HTR-8/SVneo (cell line): Measurements from ENCODE around the gene GALNTL6.

ENCODE experiments used
- DNase-seq: peaks from one replicate; pipeline ENCODE4 v3.0.0; 2011; ENCODE audit warnings: low spot score, mixed read lengths; ENCODE audit not compliant: insufficient read length
- FAIRE-seq: peaks from 2 replicates; lab custom pipeline; 2011; peaks lifted over from hg19 to GRCh38; lab: Jason Lieb, UNC

GALNTL6 gene

GRCh38 chr4:172986114-172986513, 1172.9 kb downstream of the GALNTL6 start:
- DNase-seq (no peak), FAIRE-seq (no peak)

DNA sequence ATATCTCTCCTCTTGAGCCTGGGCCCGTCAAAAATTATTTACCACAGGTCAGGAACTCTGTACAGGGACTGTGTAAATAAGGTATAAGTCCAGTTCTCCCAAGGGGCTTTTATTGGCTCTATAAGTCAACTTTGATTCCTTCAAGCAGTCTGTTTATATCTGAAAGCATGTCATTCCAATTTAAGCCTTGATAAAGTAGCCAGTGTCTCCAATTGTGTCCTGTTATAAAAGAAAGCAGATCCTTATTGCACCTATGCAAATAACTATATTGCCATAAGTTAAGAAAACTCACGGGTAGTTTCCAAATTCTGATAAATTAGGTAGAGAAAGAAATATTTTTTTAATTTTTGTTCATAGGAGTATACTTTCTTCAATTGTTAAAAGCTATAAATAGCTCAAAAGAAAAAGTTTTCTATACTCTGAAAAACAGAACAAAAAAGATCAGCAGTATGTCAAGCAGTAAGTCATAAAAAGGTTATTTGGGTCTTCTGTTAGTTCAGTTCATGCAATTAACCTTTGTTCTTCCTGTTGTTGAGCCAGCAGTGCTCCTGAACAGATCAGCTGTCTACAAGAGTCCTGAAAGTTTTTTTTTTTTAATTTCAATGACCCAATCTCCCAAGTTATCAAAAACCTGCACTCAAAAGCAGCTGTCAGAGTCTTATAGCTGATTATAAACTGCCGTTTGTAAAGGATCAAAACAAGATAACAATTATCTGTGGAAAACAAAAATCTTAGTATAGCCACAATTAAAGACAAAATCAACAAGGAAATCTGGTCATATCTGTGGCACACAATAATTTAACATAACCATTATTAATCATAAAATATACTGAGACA, 1177.0 kb downstream of the GALNTL6 start:
- no peak for FAIRE-seq

GRCh38 chr4:172992648-172993378, 1179.6 kb downstream of the GALNTL6 start:
- FAIRE-seq (no peak), DNase-seq (no peak)

More for the DNA sequence above, 1177.0 kb downstream of the GALNTL6 start:
- DNase-seq, result no peak

DNA sequence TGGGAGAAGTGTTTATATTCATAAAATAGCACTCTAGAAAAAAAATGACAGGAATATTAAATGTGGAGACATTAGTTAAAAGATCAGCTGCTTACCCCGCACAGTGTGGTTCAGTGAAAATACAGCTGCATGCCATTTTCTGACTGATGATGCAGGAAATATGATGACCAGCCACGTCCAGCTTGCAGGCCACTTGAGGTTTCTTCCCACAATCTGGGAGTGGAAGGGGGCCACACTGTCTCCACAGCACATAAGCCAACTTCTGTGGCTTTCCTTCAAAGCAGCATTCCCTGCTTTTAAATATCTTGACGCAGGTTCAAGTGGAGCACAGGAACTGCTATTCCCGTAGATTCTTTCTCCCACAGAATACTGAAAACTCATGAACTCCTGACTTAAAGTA, 1182.0 kb downstream of the GALNTL6 start:
- no peak for FAIRE-seq
- DNase-seq, result no peak

DNA sequence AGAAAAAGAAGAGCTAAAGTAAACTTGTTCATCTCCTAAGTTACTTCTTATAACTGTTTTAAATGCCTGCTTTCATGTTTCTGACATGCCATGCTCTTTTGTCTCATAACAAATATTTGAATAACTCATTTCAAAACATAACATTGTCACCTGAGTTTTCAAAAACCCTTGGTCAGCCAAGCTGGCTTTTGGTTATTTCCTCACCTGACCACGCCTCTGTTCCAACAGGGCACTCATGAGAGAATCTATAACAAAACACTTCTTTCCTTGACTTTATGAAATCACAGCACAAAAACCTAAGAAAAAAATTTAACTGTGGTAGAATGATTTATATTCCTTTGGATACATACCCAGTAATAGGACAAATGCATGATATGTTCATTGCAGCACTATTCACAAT, 1182.5 kb downstream of the GALNTL6 start:
- FAIRE-seq (no peak), DNase-seq (no peak)

DNA sequence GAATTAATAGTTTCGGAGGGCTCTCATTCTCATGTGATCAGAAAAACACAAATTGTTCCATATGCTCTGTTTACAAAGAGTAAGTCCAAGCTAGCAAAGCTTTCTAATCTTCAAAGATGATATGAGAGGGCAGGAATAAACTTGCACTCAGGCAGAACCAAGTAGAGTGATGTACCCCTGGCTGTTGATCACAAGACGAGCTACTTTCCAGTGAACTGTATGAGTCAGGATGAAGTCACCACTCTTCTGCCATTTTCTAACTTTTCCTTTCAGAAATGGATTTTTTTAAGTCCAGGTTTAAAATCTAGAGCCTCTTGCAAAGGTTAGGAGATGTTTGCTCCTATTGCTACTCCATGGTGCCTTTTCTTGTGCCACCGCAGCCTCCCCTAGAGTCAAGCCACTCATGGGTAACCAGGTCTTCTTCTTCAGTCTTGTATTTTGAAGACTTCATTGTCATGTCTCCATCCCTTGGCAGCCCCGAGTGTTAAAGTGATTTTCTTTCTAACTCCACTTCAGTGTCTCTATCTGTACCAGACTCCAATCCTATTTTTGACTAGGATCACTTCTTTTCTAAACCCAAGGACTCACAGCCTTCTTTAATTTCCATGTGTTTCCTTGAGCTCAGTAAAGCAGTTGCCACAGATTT, 1183.5 kb downstream of the GALNTL6 start:
- peak; percentile 62 for DNase-seq
- peak; percentile 87 for FAIRE-seq

DNA sequence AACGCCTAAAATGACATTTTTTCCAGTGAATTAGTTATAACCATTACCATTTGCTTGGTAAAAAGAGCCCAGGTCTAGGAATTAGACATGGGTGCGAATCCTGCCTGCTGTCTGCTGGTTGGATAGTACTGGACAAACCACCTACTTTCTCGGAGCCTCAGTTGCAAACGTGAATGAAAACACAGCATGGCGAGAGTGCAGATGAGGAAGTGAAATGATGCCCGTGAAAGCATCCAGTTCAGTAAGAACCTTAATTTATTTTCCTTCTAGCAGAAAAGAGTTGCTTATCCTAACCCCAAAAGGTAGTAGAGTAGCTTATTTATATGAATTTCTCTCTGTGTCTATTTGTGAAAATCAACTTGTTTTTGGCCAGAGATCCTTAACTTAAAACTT, 1184.0 kb downstream of the GALNTL6 start:
- FAIRE-seq, result no peak
- no peak for DNase-seq

GRCh38 chr4:172997856-172998255, 1184.7 kb downstream of the GALNTL6 start:
- FAIRE-seq (no peak), DNase-seq (no peak)

GRCh38 chr4:172998527-172999469, 1185.6 kb downstream of the GALNTL6 start:
- DNase-seq (peak; percentile 22), FAIRE-seq (peak; percentile 4)

GRCh38 chr4:173001571-173001970, 1188.4 kb downstream of the GALNTL6 start:
- DNase-seq (no peak), FAIRE-seq (no peak)

DNA sequence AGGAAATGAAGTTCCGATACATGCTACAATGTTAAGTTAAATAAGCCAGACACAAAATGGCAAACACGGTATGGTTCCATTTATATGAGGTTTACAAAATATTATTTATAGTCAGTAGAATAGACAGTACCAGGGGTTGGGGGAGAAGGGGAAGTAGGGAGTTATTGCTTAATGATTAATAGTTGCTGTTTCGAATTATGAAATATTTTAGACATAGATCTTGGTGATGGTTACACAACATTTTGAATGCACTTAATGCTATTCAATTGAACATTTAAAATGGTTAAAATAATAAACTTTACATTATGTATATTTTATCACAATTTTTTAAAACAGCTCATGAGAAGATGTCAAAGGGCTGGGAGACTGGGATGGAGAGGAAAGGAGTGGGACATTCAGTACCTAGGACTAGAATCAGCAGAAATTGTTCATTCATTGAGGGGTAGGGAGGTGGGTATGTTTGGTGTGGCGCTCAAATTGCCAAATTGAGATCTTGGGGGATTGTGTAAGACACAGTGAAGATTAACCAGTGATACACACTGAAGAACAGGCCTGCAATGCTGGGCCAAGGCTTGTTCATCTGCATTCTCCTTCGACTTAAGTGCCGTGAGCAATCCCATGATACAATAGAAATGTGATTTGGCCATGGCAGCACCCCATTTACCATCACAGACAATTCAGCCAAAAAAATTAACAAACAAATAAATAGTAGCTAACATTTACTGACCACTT, 1189.8 kb downstream of the GALNTL6 start:
- FAIRE-seq, result no peak
- DNase-seq, result no peak

DNA sequence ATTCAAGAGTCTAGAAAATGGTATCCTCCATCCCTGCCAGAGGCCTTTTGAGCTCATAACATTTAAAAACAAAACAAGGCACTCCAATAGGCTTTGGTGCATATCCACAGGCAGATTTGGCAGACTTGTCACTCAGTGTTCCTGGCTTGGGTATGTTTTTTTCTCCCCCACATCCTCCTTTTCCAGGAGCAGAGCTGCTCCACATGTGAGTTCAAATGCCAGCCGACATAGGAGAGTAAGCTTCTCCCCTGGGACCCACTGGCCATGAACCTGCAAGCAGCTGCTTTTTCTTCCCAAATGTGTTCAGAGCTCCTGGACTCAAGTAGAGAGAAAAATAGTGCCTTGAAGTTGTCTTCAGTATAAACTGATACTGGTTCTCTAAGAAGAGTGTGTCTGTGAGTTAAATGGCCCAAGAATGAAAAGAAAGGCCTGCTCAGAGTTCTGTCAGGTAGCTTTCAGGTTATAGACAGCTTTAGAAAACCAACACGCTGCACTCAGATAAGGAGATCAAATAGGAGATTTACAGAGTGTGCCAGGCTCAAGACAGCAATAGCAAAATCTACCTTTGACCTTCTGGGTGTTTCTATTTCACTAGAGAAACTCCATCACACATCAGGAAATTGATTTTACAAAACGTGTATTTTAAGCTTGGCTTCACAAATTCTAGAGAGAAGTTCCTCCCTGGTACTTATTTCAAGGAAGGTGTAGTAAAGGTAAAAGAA, 1192.9 kb downstream of the GALNTL6 start:
- no peak for DNase-seq
- FAIRE-seq, result no peak

GRCh38 chr4:173008436-173008835, 1195.2 kb downstream of the GALNTL6 start:
- DNase-seq, result no peak
- no peak for FAIRE-seq

GRCh38 chr4:173009129-173009823, 1196.1 kb downstream of the GALNTL6 start:
- FAIRE-seq (peak; percentile 23), DNase-seq (no peak)

DNA sequence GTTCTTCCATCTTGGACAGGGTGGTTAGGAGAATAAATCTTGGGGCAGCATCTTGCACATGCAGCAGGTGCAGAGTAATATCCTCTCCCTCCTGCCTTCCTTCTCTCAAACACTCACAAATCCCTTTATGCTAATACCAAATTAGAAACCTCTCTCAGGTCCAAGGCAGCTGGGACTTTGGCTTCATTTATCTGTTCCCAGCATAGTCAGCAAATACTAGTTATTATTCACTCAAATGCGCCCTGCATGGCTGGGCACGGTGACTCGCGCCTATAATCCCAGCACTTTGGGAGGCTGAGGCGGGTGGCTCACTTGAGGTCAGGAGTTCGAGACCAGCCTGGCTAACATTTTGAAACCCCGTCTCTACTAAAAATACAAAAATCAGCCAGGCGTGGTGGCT, 1199.4 kb downstream of the GALNTL6 start:
- FAIRE-seq, result no peak
- DNase-seq, result no peak

DNA sequence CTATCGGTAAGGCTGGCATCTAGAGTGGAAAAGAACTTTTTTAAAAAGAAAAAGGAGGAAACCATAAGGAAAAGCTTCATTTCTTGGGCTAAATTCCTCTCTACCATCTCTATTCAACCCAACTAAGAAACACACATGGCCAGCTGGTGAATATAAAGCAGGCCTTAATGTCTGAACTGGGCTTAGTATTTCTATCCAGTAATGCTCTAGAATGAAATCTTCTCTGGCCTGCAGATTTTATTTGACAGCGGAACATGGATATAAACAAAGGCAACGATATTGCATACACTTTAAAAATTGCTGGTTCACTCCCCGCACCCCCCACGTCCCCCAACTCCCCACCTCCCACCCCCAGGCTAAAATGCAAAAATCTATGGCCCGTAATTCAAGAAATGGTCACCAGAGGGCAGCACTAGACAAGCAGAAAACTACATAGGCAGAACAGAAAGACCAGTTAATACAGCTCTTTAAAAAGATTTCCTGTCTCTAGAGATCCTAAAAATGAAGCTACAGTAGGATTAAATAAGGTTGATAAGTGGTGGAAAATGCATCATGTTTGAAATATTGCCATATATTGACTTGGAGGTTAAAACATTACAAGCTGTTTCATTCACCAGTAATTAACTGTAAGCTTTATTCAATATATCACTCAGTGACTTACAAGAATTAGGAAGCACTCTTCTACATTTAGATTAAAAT, 1200.2 kb downstream of the GALNTL6 start:
- no peak for FAIRE-seq
- peak; percentile 48 for DNase-seq

DNA sequence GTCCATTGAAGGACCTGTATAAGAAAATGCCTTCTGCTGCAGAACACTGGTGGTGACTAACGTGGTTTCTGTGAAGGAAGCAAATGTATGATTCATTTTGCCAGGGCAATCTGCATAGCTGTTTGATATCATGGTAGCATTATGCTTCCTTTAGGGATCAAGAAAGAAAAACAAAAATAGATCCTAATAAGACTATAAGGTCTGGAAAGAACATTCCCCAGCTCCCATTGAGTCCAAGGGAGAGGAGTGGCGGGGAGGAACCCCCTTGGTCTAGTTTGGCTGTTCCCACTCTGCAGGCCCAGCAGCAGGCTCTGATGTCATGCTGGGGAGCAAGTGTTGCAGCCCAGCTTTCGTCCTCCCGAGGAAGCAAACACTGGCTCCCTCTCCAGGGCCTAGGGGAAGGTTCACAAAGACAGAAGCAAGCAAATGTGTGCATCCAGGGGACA, 1200.9 kb downstream of the GALNTL6 start:
- FAIRE-seq (no peak), DNase-seq (peak; percentile 38)
